Hematopoietic multipotent progenitor cell (in vitro differentiated cells): ENCODE measurements around the gene CSNK1G1. TPM values are rescaled to one million over a fixed set of nuclear protein-coding genes. Genes with fewer than 3 reads are reported as not detected.
"Not testable (repeated sequence)": the region's sequence is repeated elsewhere in the genome, so short reads cannot be mapped to it uniquely, and the experiment has no call there.

ENCODE experiments used
- DNase-seq, 3 donors: peaks; one replicate each; pipeline ENCODE4 v3.0.0-alpha.2; 2011 to 2015; ENCODE audit warnings: low read depth in 2 of 3, low spot score in 2 of 3
- total RNA-seq: library from RNA; depleted of rRNA; stranded (reverse); fragments of >200 nt; gene quantifications from one replicate; pipeline ENCODE4 v1.2.3, GENCODE V29; 2012

Gene CSNK1G1
- total RNA-seq, 1 donor = 14.0 TPM

GRCh38 chr15:64351265-64351664 lies 4.7 kb downstream of the CSNK1G1 start:
- no peak for DNase-seq

- no peak for DNase-seq
These were observed 6.6 kb downstream of the CSNK1G1 start for GRCh38 chr15:64349375-64349774.

GRCh38 chr15:64348455-64348854 lies 7.5 kb downstream of the CSNK1G1 start:
- DNase-seq = no peak

- not testable (repeated sequence) for DNase-seq
These were observed 9.7 kb downstream of the CSNK1G1 start for GRCh38 chr15:64346242-64346641.

GRCh38 chr15:64344651-64345294 lies 11.2 kb downstream of the CSNK1G1 start:
- no peak for DNase-seq

- DNase-seq = no peak
These were observed 12.1 kb downstream of the CSNK1G1 start for GRCh38 chr15:64343841-64344240.

GRCh38 chr15:64343222-64343621 lies 12.8 kb downstream of the CSNK1G1 start:
- DNase-seq = no peak

GRCh38 chr15:64341961-64342360 lies 14.0 kb downstream of the CSNK1G1 start:
- DNase-seq = no peak

- no peak for DNase-seq
These were observed 15.6 kb downstream of the CSNK1G1 start for GRCh38 chr15:64340355-64340754.

- DNase-seq = no peak
These were observed 18.2 kb downstream of the CSNK1G1 start for GRCh38 chr15:64337761-64338160.

GRCh38 chr15:64333986-64334929 lies 21.7 kb downstream of the CSNK1G1 start:
- DNase-seq = no peak

GRCh38 chr15:64333516-64333915 lies 22.5 kb downstream of the CSNK1G1 start:
- no peak for DNase-seq

GRCh38 chr15:64331668-64332067 lies 24.3 kb downstream of the CSNK1G1 start:
- not testable (repeated sequence) for DNase-seq

- not testable (repeated sequence) for DNase-seq
These were observed 29.0 kb downstream of the CSNK1G1 start for GRCh38 chr15:64326975-64327374.

- DNase-seq = not testable (repeated sequence)
These were observed 29.5 kb downstream of the CSNK1G1 start for GRCh38 chr15:64326458-64326857.

GRCh38 chr15:64324165-64324877 lies 31.7 kb downstream of the CSNK1G1 start:
- no peak for DNase-seq

- no peak for DNase-seq
These were observed 40.8 kb downstream of the CSNK1G1 start for GRCh38 chr15:64315216-64315615.

GRCh38 chr15:64314456-64314855 lies 41.5 kb downstream of the CSNK1G1 start:
- DNase-seq = no peak

GRCh38 chr15:64311566-64311965 lies 44.4 kb downstream of the CSNK1G1 start:
- no peak for DNase-seq

GRCh38 chr15:64310036-64310435 lies 45.9 kb downstream of the CSNK1G1 start:
- no peak for DNase-seq

- DNase-seq = no peak
These were observed 50.7 kb downstream of the CSNK1G1 start for GRCh38 chr15:64305261-64305660.
